SK-N-SH treated with all-trans-retinoic acid at 6 μM for 48 hours (cell line): Measurements from ENCODE around the gene IARS2.

Source experiments
- ZNF70 ChIP-seq: fragments of 450-650 bp; formaldehyde crosslinking; IDR thresholded peaks from 2 replicates; pipeline ENCODE4 v1.5.0; 2020; ENCODE audit warnings: mild to moderate bottlenecking, moderate library complexity
- ZNF8 ChIP-seq: fragments of 450-650 bp; formaldehyde crosslinking; IDR thresholded peaks from 2 replicates; pipeline ENCODE4 v1.5.0; 2020; ENCODE audit warnings: mild to moderate bottlenecking, moderate library complexity
- TF ChIP-seq, protein P1 (sequence below): fragments of 250-450 bp; sonication (Bioruptor Pico); IDR thresholded peaks from 2 replicates; pipeline ENCODE4 v1.8.0; 2021; ENCODE audit warnings: low read depth, mild to moderate bottlenecking, moderate library complexity, borderline replicate concordance

DNA sequence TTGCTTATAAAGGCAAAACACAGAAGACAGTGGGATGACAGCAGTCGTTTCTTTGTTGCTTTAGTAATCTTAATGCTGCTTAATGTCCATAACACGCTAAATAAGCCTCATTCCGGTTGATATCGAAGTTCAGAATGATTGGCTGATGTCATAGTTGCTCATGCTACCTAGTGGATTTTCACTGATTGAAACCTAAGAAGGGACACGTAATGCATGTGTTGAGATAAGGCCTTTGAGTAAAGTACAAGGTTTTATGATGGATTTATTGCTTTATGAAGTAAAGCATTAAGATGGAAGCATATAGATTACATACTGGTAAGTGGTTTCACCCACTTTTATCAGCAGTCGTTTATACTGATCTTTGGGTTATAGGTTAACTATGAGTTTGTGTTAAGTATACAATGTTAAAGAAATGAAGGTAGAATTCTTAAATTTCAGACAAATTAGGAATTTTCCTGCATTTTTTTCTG lies 25.1 kb downstream of the IARS2 start:
- TF ChIP-seq ZNF8 (CRISPR knock-in tag): no peak
- no peak for TF ChIP-seq ZNF70 (CRISPR knock-in tag)
- TF ChIP-seq, protein P1, sequence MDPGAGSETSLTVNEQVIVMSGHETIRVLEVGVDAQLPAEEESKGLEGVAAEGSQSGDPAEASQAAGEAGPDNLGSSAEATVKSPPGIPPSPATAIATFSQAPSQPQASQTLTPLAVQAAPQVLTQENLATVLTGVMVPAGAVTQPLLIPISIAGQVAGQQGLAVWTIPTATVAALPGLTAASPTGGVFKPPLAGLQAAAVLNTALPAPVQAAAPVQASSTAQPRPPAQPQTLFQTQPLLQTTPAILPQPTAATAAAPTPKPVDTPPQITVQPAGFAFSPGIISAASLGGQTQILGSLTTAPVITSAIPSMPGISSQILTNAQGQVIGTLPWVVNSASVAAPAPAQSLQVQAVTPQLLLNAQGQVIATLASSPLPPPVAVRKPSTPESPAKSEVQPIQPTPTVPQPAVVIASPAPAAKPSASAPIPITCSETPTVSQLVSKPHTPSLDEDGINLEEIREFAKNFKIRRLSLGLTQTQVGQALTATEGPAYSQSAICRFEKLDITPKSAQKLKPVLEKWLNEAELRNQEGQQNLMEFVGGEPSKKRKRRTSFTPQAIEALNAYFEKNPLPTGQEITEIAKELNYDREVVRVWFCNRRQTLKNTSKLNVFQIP (CRISPR knock-in tag): no peak
